ENCODE measurements around the gene LAP3. TPM values are rescaled to one million over a fixed set of nuclear protein-coding genes. Genes with fewer than 3 reads are reported as not detected.

The LAP3 gene
- total RNA-seq, 2 experiments from 2014 or later, result 118 to 120 TPM

- Mint-ChIP-seq H3K4me1 (ENCODE audit: low read depth) (peaks cover 8% of the 10 kb centered on the region), H3K9me3 (no peaks in the 10 kb centered on the region)
- POLR2A ChIA-PET, result no interaction called here
These were observed 18.5 kb downstream of the LAP3 start for GRCh38 chr4:17595471-17596005.

GRCh38 chr4:17597517-17597916, 20.5 kb downstream of the LAP3 start:
- Mint-ChIP-seq H3K27ac (no peak overlapping the region), H3K27me3 (no peaks in the 10 kb centered on the region), H3K9me3 (no peaks in the 10 kb centered on the region), H3K4me3 (no peak overlapping the region), H3K36me3 (peaks cover 45% of the 10 kb centered on the region), H3K4me1 (ENCODE audit: low read depth) (peaks cover 5% of the 10 kb centered on the region)
- ChIA-PET POLR2A (no interaction called here), CTCF (no interaction called here)
- no peak for DNase-seq
- intact Hi-C loops (cut with micrococcal nuclease), result no loop called here

More at GRCh38 chr4:17595471-17596005, 18.5 kb downstream of the LAP3 start:
- intact Hi-C loops (cut with micrococcal nuclease), result no loop called here
- Mint-ChIP-seq H3K27ac (no peak overlapping the region), H3K27me3 (no peaks in the 10 kb centered on the region), H3K4me3 (no peak overlapping the region), H3K36me3 (peaks cover 53% of the 10 kb centered on the region)
- no peak for DNase-seq
- CTCF ChIA-PET, result interaction anchor here (1.4 kb wide), 1 partner anchor 46 kb away, joined by 6 read pairs; no protein-coding TSS in a partner anchor

GRCh38 chr4:17599826-17600225, 22.8 kb downstream of the LAP3 start:
- Mint-ChIP-seq H3K4me1 (ENCODE audit: low read depth) (no peaks in the 10 kb centered on the region), H3K27me3 (no peaks in the 10 kb centered on the region), H3K27ac (no peak overlapping the region), H3K9me3 (no peaks in the 10 kb centered on the region), H3K36me3 (peaks cover 36% of the 10 kb centered on the region), H3K4me3 (no peak overlapping the region)
- no peak for DNase-seq
- intact Hi-C loops (cut with micrococcal nuclease), result no loop called here
- POLR2A ChIA-PET, result no interaction called here
- CTCF ChIA-PET, result no interaction called here

DNA sequence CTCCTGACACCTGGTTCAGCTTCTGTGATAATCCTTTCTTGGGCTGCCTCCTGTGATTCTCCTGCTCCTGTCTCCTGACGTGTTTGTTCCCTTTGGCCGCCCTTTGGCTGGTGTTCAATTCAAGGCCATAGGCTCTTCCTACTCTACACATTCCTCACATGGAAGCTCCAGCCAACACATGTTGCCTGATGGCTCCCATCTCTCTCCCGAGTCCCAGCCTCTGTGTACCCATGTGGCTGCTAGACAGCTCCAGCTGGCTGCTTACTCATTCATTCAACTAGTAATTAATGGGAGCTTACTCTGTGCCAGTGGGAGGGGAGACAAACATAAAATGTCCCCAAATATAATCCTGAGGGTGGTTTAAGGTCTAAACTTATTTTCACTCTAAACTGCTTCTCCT, 28.2 kb downstream of the LAP3 start:
- no peak for DNase-seq
- no peaks in the 10 kb centered on the region for H3K27me3 Mint-ChIP-seq
- peaks cover 23% of the 10 kb centered on the region for H3K36me3 Mint-ChIP-seq
- POLR2A ChIA-PET, result interaction anchor here (1.3 kb wide), 1 partner anchor 9 kb away, joined by 4 read pairs; the partner anchor contains the start of gene MED28
- CTCF ChIA-PET, result interaction anchor here (1.2 kb wide), 1 partner anchor 212 kb away, joined by 3 read pairs; no protein-coding TSS in a partner anchor
- H3K4me1 Mint-ChIP-seq (ENCODE audit: low read depth), result no peaks in the 10 kb centered on the region
- H3K4me3 Mint-ChIP-seq, result no peak overlapping the region
- H3K27ac Mint-ChIP-seq, result no peak overlapping the region
- no peaks in the 10 kb centered on the region for H3K9me3 Mint-ChIP-seq
- intact Hi-C loops (cut with micrococcal nuclease), result no loop called here

DNA sequence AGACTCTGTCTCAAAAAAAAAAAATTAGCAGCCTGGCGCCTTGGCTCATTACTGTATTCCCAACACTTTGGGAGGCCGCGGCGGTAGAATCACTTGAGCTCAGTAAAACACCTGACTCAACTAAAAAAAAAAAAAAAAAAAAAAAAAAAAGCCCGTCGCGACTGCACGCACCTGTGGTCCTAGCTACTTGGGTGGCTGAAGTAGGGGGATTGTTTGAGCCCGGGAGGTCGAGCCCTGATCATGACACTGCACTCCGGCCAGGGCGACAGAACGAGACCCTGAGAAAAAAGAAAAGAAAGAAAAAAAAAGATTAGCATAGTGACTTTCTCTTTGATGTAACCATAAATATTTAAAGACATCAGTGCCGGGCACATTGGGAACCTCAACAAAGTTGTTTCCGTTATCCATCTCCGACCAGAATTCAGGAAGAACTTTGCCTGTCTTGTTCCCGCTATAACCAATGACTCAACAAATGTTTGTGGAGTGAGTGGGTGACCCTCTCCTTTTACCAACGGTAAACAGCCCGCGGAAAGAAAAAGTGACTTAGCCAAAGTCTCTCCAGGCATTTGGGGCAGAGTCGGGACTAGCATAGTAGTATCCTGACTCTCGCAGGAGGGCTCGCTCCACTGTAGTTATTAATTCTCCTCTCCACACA, 36.9 kb downstream of the LAP3 start:
- Mint-ChIP-seq H3K4me3 (peak overlapping the region; percentile 100), H3K9me3 (no peaks in the 10 kb centered on the region), H3K4me1 (ENCODE audit: low read depth) (peaks cover 41% of the 10 kb centered on the region), H3K27me3 (peaks cover 3% of the 10 kb centered on the region), H3K36me3 (peaks cover 13% of the 10 kb centered on the region), H3K27ac (peak overlapping the region; percentile 97)
- intact Hi-C loops (cut with micrococcal nuclease), result loop anchor here (1.0 to 2.0 kb wide), 5 partner anchors 37 to 408 kb away; partner anchors contain the start of genes DCAF16, LAP3, NCAPG and QDPR
- CTCF ChIA-PET, result interaction anchor here (0.8 to 3.1 kb wide), 10 partner anchors 22 to 195 kb away, joined by 3 to 19 read pairs (median 4); partner anchors contain the start of gene LAP3
- DNase-seq, result peak; percentile 23
- POLR2A ChIA-PET, result interaction anchor here (1.0 to 2.6 kb wide), 11 partner anchors 8 to 195 kb away, joined by 3 to 15 read pairs (median 4); partner anchors contain the start of gene LAP3

DNA sequence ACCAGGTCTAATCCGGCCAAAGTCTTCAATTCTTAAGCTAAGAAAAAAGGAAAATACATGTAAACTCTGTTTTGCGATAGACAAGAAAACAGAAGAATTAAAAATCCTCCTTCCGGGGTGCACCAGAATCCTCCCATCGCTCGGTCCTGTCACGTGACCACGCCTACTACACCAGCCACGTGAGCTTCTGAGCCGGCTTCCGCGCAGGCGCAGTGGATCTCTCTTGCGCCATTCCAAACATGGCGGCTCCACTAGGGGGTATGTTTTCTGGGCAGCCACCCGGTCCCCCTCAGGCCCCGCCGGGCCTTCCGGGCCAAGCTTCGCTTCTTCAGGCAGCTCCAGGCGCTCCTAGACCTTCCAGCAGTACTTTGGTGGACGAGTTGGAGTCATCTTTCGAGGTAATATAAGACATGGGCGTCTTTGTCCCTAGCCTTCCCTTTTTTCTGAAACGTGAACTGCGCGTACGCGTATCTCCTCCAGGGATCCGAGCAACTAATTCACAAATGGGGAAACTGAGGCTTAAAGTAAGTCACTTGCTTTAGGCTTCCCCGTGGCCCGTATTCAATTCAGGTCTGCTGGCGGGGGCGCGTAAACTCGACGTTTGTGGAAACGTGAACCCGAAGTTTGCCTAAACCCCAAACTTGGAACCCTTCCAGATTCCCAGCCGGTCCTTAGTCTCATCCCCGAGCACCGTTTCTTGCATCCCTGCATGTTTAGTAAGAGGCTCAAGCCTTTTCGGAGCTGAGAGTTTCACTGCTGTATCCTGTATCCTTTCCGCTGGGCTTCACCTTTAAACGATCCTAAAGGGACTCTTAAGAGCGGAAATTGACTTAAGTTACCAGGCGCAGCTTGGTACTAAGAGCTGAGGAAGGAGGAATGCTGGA, 37.7 kb downstream of the LAP3 start, which contains the start of gene MED28:
Gene MED28, plus strand, starts transcription at position 226 of the 884 bp plus-strand sequence. Its CDS starts 14 bp downstream, at position 240.
- peak; percentile 97 for DNase-seq
- peaks cover 48% of the 10 kb centered on the region for H3K4me1 Mint-ChIP-seq (ENCODE audit: low read depth)
- no peaks in the 10 kb centered on the region for H3K9me3 Mint-ChIP-seq
- ChIA-PET CTCF (interaction anchor here (0.9 to 3.1 kb wide), 10 partner anchors 22 to 195 kb away, joined by 3 to 19 read pairs (median 4); partner anchors contain the start of gene LAP3), POLR2A (interaction anchor here (0.5 to 2.6 kb wide), 12 partner anchors 9 to 194 kb away, joined by 3 to 15 read pairs (median 4); partner anchors contain the start of gene LAP3)
- peak within 1 kb of the TSS; percentile 100 for H3K4me3 Mint-ChIP-seq
- intact Hi-C loops (cut with micrococcal nuclease), result loop anchor here (1.0 to 2.0 kb wide), 5 partner anchors 37 to 408 kb away; partner anchors contain the start of genes DCAF16, LAP3, NCAPG and QDPR
- H3K36me3 Mint-ChIP-seq, result peaks cover 20% of the 10 kb centered on the region
- peak within 1 kb of the TSS; percentile 97 for H3K27ac Mint-ChIP-seq
- peaks cover 3% of the 10 kb centered on the region for H3K27me3 Mint-ChIP-seq

DNA sequence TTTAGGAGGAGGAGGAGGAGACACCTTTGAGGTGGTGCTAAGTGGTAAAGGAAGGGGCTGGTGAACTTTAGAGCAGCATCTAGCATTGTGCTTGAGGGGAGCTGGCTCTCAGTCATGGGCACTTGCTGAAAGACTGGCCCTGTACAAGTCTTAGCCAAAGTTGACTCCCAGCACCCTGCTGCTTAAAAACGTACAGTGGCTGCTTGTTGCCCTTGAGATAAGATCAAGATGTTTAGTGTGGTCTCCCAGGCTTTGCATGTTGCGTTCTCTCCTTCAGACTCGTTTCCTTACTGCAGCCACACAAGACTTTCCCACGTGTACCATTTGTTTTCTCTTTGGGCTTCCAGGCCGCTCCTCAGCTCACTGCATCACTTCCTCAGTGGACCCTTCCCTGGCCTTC, 39.3 kb downstream of the LAP3 start:
- H3K4me1 Mint-ChIP-seq (ENCODE audit: low read depth), result peaks cover 51% of the 10 kb centered on the region
- DNase-seq, result no peak
- intact Hi-C loops (cut with micrococcal nuclease), result no loop called here
- peak overlapping the region; percentile 53 for H3K4me3 Mint-ChIP-seq
- H3K9me3 Mint-ChIP-seq, result no peaks in the 10 kb centered on the region
- POLR2A ChIA-PET, result interaction anchor here (0.6 kb wide), 1 partner anchor 10 kb away, joined by 5 read pairs; no protein-coding TSS in a partner anchor
- peaks cover 24% of the 10 kb centered on the region for H3K36me3 Mint-ChIP-seq
- CTCF ChIA-PET, result interaction anchor here (1.2 to 3.1 kb wide), 4 partner anchors 20 to 193 kb away, joined by 3 to 19 read pairs (median 6); no protein-coding TSS in a partner anchor
- peak overlapping the region; percentile 0 for H3K27ac Mint-ChIP-seq
- peaks cover 3% of the 10 kb centered on the region for H3K27me3 Mint-ChIP-seq

- Mint-ChIP-seq H3K4me1 (ENCODE audit: low read depth) (peaks cover 45% of the 10 kb centered on the region), H3K9me3 (no peaks in the 10 kb centered on the region), H3K36me3 (peaks cover 40% of the 10 kb centered on the region), H3K4me3 (no peak overlapping the region), H3K27ac (peak overlapping the region; percentile 16), H3K27me3 (peaks cover 3% of the 10 kb centered on the region)
- CTCF ChIA-PET, result interaction anchor here (1.3 to 1.8 kb wide), 2 partner anchors 19 to 70 kb away, joined by 3 to 4 read pairs; no protein-coding TSS in a partner anchor
- no peak for DNase-seq
- POLR2A ChIA-PET, result interaction anchor here (1.0 kb wide), 1 partner anchor 41 kb away, joined by 3 read pairs; no protein-coding TSS in a partner anchor
- intact Hi-C loops (cut with micrococcal nuclease), result no loop called here
These were observed 41.9 kb downstream of the LAP3 start for GRCh38 chr4:17618926-17619325.

DNA sequence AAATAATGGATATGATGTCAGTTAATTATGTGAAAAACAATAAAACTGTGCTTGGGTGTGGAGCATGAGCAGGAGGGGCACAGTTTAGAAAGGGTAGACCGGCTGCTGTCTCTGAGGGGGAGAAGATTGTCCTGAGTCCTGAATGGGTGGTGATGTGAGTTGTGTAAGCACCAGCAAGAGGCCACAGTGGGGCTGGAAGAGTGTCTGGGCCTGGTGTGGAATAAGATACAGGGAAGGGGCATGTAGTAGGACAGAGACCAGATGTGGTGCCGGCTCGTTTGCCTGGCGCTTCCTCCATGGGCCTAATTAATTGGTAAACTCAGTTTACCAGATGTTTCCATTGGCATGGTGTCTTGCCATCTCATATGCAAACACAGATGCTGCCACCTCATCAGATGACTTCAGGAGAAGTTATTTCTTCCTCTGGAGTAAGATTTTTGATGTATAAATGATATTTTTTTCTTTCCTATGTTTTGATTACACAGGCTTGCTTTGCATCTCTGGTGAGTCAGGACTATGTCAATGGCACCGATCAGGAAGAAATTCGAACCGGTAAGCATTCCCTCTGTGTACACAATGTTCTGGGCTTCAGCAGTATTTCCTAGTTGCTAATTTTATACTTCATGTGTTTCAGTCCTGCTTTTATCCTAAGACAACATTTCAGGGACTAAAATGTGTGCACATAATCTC, 42.6 kb downstream of the LAP3 start:
- Mint-ChIP-seq H3K27ac (peak overlapping the region; percentile 16), H3K4me3 (no peak overlapping the region), H3K4me1 (ENCODE audit: low read depth) (peaks cover 42% of the 10 kb centered on the region), H3K9me3 (no peaks in the 10 kb centered on the region), H3K27me3 (no peaks in the 10 kb centered on the region), H3K36me3 (peaks cover 43% of the 10 kb centered on the region)
- ChIA-PET CTCF (interaction anchor here (0.6 to 1.8 kb wide), 4 partner anchors 11 to 71 kb away, joined by 3 to 4 read pairs (median 4); no protein-coding TSS in a partner anchor), POLR2A (interaction anchor here (1.0 kb wide), 1 partner anchor 41 kb away, joined by 3 read pairs; no protein-coding TSS in a partner anchor)
- intact Hi-C loops (cut with micrococcal nuclease), result no loop called here
- no peak for DNase-seq

DNA sequence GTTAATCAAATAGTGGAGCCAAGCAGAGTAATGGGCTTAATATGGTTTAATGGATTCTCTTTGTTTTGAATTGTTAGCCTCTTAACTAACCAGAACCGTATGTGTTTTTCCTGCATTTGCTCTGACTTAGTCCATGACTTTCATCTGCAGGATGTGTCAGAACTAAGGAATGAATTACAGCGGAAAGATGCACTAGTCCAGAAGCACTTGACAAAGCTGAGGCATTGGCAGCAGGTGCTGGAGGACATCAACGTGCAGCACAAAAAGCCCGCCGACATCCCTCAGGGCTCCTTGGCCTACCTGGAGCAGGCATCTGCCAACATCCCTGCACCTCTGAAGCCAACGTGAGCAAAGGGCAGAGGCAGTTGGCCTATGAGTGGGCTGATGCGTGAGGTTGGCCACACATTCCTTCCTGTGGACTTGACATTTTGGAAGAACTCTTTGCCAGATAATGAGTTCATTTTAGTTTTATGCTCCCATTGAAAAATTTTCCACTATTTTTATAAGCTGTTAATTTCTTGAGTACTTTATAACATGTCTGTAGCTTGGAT, 46.5 kb downstream of the LAP3 start:
- Mint-ChIP-seq H3K27me3 (no peaks in the 10 kb centered on the region), H3K27ac (no peak overlapping the region), H3K9me3 (no peaks in the 10 kb centered on the region), H3K4me3 (no peak overlapping the region), H3K36me3 (peaks cover 57% of the 10 kb centered on the region), H3K4me1 (ENCODE audit: low read depth) (peaks cover 14% of the 10 kb centered on the region)
- ChIA-PET CTCF (no interaction called here), POLR2A (no interaction called here)
- intact Hi-C loops (cut with micrococcal nuclease), result no loop called here
- no peak for DNase-seq

- H3K36me3 Mint-ChIP-seq, result peaks cover 52% of the 10 kb centered on the region
- ChIA-PET CTCF (interaction anchor here (0.7 kb wide), 1 partner anchor 10 kb away, joined by 3 read pairs; no protein-coding TSS in a partner anchor), POLR2A (no interaction called here)
These were observed 47.8 kb downstream of the LAP3 start for GRCh38 chr4:17624821-17625220.

More at GRCh38 chr4:17624821-17625220, 47.8 kb downstream of the LAP3 start:
- H3K27me3 Mint-ChIP-seq, result no peaks in the 10 kb centered on the region
- H3K9me3 Mint-ChIP-seq, result no peaks in the 10 kb centered on the region
- no peak overlapping the region for H3K27ac Mint-ChIP-seq
- intact Hi-C loops (cut with micrococcal nuclease), result no loop called here
- no peak for DNase-seq
- peaks cover 1% of the 10 kb centered on the region for H3K4me1 Mint-ChIP-seq (ENCODE audit: low read depth)
- H3K4me3 Mint-ChIP-seq, result no peak overlapping the region

All from activated CD4-positive, alpha-beta memory T cell treated with anti-CD3 and anti-CD28 coated beads for 36 hours (primary cell).